HG02759 (cell line): Measurements from ENCODE around the gene USHBP1.

Experiments
- ATAC-seq: cut with Tn5 transposase; IDR thresholded peaks from one replicate; pipeline ENCODE4 v1.9.1; 2021; ENCODE audit warnings: mild to moderate bottlenecking, moderate library complexity; ENCODE audit not compliant: unreplicated experiment

Gene USHBP1

DNA sequence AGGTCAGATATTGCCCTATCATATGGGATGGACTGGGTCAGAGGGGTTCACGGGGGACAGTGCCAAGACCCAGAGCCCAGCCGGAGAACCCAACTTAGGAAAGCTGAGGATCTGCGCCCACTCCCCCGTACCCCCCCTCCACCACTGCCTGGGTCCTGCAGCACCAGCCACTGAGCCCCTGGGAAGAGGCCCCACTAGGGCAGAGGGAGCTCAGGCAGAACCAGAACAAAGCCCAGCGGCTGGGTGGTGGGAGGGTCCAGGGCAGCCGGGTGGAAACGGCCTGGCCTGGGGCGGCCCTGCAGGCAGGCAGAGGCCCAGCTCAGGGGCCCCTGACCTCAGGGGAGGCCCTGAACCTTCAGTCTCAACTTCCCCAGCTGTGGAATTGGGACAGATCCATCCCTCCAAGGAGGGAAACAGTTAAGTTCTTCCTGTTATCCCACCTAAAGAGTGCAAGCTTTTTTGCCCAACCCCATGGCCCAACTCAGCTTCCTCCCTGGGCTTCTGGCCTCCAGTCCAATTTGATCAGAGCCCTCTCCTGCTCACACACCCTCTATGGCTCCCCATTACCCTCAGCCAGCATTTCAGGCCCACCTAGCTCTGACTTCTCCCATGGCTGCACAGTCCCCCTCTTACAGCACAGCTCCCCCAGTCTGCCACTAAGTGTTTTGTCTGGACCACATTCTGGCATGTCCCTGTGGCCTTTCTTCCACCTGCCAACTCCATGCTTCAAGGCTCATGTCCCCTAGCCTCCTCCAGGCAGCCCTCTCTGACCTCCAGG, 21.9 kb downstream of the USHBP1 start:
- ATAC-seq, result no peak

DNA sequence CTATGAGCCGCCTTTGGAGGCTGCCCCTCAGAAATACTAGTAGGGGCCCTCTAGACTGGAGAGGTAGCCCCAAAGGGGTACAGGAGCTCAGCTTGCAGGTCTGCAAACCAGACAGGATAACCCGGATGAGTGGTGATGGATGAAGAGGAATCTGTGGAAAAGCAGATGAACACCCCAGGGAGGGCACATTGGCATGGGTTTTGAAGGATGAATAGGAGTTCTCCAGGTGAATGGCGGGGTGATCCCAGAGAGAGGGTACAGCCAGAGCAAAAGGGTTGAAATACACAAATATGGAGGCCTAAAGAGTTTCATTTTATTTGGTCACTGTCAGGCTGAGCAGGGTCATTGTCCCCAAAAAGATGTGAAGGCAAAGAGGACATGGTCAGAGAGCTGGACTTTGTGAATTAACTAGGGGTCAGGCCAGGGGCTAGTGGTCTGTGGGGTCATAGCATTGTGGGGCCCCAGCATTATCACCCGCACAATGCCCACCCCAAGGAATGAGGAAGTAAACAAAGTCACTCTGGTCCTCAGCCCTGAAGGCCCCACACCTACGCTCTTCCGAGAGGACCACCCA, 23.6 kb downstream of the USHBP1 start:
- ATAC-seq, result no peak

DNA sequence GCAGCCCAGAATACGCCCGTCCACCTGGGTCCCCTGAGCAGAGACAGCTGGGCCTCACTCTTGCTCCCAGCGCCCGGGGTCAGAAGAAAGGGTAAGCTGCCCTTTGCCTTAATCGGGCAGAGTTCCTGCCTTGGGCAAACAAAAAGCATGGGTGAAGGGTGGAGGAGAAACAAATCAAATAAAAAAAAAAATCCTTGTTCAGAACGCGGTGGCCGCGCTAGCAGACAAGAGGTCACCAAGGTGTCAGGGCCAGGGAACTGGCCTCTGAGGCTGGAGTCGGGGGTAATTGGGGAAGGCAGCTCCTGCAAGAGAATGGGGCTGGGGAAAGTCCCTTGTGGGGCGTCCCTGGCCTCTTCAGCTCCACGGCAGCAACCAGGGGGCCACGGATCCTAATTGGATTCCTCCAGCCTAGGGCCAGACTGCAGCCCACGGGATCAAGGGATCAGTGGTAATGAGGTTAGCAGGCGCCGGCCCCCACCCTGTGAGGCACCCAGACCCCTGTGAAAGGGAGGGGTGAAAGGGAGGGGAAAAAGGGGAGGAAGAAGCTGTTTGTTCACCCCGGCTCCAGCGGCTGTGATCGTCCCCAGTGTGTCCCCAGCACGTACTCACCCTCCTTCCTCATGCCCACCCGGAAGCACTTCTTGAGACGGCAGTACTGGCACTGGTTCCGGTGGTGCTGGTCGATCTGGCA, 24.3 kb downstream of the USHBP1 start:
- ATAC-seq, result no peak

DNA sequence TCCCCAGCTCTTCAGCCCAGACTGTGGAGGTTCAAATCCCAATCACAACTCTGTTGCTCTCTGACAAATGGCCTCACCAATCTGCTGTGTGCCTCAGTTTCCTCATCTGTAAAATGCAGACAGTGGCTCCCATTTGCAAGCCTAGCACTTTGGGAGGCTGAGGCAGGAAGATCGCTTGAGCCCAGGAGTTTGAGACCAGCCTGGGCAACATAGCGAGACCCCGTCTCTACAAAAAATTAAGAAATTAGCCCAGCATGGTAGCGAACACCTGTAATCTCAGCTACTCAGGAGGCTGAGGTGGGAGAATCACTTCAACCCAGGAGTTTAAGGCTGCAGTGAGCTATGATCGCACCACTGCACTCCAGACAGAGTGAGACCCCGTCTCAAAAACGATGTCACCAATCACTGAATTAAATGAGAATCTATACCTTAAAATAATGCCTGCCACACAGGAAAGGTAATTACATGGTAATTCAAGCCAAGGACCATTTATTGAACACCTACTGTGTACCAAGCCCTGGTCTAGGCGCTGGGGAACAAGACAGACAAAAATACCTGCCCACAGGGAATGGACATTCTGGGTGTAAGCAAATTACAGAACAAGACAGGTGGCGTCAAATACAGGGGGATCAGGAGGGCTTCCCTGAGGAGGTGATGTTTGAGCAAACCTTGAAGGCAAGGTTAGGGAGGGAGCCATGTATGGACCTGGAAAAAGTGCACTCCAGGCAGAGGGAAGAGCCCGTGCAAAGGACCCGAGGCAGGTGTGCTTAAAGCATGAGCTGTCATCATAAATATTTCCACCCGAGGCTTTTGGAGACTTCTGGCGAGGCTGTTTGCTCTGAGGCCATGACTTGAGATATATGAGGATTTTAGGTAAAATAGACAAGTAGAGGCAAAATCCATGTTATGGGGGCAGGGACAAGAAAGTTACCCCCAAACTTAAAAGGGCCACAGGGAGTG, 26.5 kb downstream of the USHBP1 start:
- ATAC-seq, result no peak

DNA sequence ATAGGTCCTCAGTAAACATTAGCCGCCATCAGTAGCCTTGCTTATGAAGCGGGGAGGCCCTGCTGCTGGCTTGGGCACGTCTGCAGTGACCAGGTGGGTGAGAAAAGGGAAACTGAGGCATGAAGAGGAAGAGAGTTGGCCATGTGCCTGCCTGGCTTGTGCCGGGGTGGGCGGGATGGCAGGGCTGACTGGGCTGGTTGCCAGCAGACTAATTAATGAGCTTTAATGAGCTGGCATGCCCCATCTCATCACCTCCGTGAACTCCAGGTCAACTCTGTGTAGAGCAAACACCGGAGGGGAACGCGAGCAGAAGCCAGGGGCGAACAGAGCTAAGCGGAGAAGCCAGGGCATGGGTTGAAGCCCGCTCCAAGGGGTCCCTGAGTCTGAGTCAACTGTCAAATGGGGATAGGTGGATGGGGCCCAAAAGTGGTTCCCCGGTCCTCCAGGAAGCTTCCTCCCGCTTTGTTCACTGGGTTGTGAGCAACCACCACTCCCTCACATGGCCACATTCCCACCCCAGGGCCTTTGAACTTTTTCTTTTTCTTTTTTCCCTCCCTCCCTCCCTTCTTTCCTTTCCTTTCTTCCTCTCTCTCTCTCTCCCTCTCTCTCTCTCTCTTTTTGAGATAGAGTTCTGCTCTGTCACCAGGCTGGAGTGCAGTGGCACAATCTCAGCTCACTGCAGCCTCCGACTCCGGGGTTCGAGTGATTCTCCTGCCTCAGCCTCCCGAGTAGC, 27.6 kb downstream of the USHBP1 start:
- ATAC-seq, result no peak

DNA sequence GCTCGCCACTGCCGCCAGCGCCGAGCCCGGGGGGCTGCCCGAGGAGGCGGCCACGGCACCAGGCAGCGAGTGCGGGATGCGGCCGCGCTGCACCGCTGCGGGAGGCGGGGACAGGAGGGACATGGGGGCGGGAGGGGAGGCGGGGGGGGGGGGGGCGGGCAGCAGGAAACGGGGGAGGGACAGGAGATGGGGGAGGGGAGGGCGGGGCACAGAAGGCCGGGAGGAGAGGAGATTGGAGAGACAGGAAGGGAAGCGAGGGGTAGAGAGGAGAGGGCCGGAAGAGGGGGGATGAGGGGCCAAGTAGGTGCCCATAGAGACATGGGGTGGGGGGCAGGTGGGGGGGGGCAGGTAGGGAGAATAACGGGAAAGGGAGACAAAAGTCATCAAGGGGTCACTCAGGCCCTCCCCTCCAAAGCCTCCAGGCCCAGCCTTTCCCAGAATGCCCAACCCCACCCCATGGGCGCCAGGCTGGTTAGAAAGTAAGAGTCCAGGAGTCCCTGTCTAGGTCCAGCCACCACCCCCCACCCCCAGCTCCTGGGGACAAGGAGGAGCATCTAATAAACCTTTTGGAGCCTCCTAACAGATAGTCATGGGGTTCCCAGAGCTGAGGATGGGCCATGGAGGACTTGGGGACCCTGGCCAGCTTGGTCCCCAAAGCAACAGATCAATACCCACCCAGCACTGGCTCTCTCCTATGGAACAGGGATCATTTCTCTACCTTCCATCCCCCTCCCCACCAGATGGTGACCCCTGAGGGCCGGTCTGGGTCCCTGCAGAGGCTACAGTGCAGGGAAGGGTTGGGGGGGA, 28.4 kb downstream of the USHBP1 start:
- ATAC-seq, result peak; percentile 23

DNA sequence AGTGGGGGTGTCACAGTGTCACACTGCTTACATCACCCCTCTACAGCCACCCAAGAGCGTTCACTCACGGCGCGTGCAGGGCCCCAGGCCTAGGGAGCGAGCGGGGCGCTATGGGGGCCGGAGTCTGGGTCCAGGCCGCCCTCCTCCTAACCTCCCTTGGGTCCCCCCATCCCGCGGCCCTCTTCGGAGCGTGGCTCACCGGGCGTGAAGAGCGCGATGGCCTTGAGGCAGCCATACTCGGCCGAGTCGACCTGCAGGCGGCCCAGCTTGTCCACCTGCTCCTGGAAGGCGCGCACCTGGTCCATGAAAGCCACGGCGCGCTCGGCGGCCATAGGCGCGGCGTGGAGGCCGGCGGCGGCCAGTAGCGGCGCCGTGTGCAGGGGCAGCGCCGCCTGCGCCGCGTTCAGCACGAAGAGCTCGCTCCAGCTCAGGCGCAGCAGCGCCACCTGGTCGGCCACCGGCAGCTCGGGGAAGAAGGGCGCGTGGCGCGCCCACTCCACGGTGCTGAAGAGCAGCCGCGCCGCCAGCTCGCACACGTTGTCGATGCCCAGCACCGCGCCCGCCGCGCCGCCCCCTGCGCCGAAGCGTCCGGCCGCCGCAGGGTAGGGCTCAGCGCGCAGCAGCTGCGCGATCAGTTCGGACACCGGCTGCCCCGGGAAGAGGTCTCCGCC, 29.1 kb downstream of the USHBP1 start:
- ATAC-seq, result peak; percentile 79

DNA sequence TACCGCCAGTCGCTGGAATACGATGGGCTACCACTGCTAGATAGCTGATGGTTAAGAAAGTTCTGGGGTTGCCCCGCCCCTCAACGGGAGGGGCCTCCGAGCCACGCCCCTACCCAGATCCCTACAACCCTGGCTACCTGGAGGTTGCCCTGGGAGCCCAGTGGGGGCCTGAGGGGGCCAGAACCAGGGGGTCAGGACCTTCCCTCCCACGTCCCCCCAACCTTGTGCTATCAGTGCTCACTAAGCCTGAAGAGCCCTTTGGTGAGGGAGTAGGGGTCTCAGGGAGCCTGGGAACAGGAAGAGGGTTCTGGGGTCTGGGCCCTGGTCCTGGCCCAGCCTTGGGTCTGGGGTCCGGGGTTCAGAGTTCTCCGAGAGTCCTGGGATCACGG, 29.6 kb downstream of the USHBP1 start:
- peak; percentile 52 for ATAC-seq

DNA sequence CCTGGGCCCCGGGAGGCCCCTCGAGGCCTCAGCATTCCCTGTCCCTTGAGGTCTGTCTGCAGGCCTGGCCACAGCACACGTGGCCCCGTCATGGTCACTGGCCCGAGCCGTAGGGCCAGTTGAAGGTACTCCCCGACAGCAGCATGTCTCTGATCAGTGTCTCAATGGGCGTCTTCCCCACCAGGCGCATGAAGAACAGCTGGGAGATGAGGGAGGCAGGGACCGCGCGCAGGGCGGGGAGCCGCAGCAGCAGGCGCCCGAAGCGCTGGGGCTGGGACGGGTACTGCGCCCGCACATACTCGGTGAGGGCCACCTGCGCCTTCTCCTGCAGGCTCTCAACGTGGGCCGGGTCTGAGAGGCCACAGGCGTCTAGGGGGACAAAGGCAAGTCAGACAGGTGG, 32.3 kb downstream of the USHBP1 start:
- no peak for ATAC-seq

DNA sequence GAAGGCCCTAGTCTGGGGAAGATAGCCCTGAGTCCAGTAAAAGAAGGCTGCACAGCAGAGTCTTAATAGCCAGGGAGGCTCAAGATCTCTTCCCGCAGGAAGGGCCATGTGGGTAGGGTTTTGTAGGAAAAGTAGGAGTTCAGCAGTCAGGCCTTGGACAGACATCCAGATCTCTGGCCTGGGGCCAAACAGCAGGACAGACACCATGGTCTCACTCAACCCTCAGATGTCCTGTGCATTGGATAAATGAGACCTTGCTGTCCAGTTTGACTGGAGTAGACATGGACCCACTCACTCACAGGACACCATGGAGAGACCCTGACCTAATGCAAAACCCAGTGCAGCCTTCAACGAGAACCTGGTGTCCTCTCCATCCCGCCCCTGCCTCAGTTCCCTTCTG, 34.7 kb downstream of the USHBP1 start:
- ATAC-seq, result no peak

DNA sequence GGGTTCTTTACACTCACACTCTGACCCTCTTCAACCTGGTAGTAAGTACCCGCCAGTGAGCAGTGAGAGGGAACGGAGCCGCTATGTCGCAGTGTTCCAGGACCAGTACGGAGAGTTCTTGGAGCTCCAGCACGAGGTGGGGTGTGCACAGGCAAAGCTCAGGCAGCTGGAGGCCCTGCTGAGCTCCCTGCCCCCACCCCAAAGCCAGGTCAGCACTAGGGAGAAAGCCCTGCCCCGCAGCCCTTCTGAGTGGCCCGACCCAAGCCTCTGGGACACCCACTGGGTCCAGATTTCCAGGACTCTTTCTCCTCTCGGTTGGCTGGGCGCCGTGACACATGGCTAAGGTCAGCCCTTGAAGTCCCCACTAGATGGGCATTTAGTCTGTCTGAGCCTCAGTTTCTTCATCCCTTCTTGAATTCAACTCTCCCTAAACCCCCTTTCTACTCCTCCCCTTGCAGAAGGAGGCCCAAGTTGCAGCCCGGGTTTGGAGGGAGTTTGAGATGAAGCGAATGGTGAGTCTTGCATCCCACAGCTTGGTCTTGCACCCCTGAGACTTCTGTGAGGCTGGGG, 36.7 kb downstream of the USHBP1 start:
- ATAC-seq, result no peak

DNA sequence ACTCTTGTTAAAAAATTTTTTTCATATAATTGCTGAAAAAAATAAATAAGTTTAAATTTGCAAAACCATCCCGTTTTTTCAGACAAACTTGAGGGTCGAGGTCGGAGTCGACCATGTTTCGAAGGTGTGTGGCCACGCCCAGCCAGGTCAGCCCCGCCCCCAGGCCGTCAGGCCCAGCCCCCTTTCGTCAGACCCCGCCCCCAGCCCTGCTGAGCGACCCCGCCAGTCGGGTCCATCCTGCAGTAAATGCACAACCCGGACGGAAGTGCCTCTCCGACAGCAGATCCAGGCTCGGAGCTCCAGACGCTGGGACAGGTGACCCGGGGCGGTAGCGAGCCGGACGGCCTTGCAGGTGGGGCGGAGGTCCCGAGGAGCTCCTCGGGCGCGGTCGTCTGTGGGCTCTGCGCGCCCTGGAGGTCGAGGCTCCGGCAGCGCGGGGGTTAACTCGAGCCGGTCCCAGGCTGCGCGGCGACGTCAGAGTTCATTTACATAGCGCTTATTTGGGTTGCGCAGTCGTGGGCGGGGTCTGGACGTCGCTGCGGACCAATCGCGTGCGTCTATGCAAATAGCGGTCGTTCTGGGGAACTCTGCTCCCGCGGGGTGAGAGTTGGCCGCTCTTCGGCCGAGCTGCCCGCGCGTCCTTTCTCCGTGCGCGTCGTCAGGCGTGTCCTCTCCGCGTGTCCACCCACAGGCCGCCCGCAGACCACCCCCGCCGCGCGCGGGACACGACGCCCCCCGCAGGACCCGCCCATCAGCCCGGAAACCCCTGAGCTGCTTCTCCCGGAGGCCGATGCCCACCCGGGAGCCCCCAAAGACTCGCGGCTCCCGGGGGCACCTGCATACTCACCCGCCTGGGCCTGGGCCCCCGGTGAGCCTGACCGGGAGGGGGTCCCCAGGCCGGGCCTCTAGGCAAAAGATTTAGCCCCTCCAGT, 38.3 kb downstream of the USHBP1 start, which contains the start of gene OCEL1:
OCEL1 (plus strand) TSS at position 225 of the 932 bp plus-strand sequence; CDS start at position 247, 22 bp downstream.
- ATAC-seq, result peak; percentile 93

DNA sequence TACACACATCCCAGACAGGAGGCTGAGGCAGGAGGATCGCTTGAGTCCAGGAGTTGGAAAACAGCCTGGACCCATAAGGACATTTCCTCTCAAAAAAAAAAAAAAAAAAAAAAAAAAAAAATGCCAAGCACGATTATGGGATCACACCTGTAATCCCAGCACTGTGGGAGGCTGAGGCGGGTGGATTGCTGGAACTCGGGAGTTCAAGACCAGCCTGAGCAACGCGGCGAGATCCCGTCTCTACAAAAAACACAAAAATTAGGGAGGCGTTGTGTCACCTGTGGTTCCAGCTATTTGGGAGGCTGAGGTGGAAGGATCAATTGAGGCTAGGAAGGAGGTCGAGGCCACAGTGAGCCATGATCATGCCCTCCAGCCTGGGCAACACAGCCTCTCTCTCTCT, 39.5 kb downstream of the USHBP1 start:
- no peak for ATAC-seq

DNA sequence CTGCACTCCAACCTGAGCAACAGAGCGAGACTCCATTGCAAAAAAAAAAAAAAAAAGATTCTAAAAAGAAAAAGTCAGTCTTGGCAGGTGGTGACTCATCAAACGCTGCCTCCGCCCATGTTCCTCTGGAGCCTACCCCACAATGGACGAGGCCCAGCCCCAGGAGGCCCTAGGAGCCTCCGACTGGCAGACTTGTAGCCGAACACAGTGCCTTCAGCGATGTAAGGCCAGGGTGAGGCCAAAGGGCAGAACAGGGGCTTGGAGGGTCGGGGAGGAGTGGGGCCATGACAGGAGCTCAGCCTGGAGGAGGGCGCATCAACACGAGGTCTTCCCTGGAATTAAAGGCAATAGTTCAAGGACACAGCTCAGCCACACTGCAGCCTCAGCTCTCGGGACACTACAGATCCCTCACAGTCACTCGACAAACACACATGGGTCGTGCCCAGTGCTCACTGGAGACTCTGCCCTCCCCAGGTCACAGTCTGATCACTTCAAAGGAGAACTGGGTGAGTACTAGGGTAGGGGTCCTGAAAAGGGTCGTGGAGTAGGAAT, 44.3 kb downstream of the USHBP1 start:
- no peak for ATAC-seq

DNA sequence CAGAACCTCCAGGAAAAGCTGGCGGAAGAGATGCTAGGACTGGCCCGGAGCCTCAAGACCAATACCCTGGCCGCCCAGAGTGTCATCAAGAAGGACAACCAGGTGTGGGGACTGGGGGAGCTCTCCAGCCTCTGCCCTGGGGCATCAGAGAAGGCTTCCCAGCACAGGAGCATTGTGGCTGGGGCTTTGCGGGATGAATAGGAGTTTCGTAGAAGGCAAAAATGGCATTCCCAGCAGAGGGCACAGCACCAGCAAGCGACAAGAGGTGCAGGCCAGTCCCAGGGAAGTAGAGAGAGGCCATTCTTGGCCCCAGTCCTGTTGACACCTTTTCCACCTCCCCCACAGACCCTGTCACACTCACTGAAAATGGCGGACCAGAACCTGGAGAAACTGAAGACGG, 45.3 kb downstream of the USHBP1 start:
- no peak for ATAC-seq

DNA sequence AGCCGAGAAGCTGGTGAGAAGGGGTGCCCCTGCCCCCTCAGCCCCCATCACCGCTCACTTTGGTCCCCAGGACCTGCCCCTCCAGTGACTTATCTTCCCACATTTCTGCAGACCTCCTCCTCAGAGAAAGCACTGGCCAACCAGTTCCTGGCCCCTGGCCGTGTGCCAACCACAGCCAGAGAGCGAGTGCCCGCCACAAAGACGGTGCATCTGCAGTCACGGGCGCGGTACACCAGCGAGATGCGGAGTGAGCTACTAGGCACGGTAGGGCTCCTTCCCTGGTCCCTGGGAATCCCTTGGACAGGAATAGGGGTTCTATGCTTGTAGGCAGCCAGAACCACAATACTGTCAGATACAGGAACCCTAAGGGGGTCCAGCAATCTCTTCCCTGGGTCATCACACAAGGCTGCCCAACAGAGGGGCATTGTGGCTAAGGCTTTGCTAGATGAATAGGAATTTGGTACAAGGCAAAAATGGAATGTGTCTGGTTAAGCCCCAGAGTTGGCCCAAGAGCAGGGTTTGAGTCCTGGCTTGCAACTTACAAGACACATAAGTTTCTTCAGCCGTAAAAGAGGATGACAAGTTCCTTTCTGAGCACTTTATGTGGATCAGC, 48.4 kb downstream of the USHBP1 start:
- no peak for ATAC-seq
